Stimulated activated CD8-positive, alpha-beta memory T cell treated with anti-CD3 and anti-CD28 coated beads, Interleukin-15, amount 100 ng/mL, for 4 hours (primary cell): ENCODE measurements around the gene SOX10.

Experiments used
- DNase-seq, 2 donors: peaks; one replicate each; pipeline ENCODE4 v3.0.0-alpha.2; 2020; ENCODE audit warnings: low read depth in 2 of 2

Gene SOX10

GRCh38 chr22:38016182-38017151, 32.1 kb upstream of the SOX10 start:
- DNase-seq: no peak

GRCh38 chr22:38014083-38014482, 29.7 kb upstream of the SOX10 start:
- DNase-seq: no peak

GRCh38 chr22:38012604-38013072, 28.3 kb upstream of the SOX10 start:
- DNase-seq: no peak

DNA sequence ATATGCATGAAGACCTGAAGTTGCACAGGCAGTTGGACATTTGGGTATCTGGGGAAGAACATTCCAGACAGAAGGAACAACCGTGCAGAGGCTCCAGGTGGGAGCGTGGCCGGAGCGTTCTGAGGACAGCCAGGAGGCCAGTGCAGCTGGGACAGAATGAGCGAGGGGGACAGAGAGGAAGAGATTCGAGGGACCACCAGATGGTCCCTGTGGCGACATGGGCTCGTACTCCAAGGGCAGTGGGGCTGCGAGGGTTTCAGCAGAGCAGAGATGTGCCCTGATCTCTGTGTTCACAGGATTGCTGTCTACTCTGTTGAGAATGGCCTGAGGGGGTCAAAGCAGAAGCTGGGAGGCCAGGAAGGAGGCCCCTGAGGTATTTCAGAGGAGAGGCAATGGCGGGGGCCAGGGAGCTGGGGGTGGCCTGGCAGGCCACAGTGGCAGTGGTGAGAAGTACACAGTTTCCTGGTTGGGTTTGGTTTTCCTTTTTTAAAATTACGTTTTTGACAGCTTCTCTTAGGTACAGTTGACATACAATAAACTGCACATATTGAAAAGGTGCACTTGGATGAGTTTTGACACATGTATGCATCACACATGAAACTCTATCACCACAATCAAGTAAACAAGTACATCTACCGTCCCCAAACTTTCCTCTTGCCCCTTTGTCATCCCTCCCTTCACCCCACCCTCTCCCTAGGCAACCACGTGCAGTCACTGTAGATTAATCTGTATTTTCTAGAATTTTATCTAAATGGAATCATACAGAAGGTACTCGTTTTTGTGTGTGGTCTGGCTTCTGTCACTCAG, 24.8 kb upstream of the SOX10 start:
- DNase-seq: no peak

GRCh38 chr22:38007330-38007902, 23.1 kb upstream of the SOX10 start:
- no peak for DNase-seq

DNA sequence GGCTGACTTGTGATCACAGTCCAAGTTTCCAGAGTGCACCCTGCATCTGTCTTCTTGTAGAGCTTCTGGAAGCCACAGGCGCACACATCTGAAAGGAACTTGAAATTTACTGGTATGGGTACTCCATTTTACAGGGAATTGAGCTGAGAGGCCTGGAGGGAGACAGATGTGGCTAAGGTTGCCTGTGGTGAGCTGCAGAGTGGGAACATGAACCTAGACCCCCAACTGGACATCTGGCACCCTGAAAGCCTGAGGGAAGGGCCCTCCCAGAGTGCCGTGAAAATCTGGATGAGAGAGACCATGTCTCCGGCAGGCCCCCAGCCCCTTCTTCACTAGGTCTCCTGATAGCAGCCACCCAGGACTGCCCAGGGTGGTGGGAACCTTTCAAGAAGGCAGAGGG, 22.6 kb upstream of the SOX10 start:
- DNase-seq: no peak

DNA sequence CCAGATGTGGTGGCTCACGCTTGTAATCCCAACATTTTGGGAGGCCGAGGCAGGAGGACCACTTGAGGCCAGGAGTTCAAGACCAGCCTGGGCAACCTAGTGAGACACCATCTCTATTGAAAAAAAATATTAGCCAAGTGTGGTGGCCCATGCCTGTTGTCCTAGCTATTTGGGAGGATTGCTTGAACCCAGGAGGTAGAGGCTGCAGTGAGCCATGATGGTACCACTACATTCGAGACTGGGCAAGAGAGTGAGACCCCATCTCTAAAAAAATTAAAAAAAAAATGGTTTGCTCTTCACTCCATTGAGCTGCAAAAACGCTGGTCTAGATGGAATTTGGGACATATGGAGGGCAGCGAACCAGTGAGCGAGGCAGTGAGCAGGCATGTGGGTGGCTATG, 21.6 kb upstream of the SOX10 start:
- no peak for DNase-seq

DNA sequence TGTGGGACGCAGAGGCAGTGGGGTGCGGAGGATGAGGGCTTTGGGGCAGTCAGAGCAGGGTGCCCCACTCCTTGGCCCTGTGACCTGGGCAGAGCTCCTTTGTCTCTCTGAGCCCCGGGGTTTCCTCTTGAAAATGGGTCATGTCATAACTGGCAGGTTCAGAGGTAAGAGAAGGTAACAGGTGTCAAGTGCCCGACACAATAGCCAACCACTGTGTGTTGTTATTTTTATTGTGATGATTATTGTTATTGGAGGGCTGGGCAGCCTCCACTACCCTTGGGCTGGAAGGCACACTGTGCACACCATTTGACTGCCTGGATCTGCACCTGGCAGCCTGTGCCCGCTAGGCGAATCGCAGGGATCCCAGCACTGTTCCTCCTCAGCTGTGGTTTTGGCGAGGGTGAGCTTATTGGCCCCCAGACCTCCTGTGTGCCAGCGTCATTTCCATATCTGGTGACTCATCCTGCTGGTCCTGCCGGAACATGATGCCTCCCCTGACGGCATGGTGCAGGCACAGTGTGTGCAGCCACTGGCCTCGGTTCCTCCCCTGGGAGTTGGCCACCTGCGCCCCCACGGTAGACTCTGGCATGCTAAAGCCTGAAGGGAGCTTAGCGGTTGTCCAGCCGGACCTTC, 15.4 kb upstream of the SOX10 start:
- no peak for DNase-seq

DNA sequence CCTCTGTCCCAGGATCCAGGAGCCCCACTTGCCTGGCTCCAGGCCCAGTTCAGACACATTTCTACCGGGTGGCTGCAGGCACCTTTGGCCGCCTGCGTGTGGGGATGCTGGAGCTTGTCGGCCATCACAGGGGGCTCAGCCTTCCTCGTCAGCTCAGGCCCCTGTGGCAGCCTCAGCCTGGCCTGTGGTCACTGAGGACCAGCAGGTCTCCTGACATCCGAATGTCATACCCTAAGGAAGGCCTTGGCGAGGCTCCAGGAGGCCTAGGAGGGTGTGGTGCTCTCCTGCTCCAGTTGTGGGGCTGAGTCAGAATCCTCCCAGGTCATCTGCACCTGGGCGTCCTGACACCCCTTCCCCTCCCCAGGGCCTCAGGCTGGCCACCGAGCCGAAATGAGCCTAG, 14.9 kb upstream of the SOX10 start:
- no peak for DNase-seq

DNA sequence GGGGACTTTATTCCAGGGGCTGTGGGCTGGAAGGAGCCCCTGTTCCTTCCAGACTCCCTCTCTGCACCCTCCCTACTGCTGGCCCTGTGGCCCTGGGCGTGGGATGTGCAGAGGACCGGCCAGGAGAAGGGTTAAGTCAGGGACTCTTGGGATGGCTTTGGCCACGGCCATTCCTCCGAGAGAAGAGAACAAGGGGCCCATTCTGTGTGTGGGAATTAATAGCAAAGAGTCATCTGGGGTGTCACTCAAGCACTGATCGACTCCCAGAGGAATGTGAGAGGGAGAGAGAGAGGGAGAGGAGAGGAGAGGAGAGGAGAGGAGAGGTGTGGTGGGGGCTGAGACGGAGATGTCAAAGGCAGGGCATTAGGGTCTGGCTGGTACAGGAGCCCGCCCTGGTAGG, 14.2 kb upstream of the SOX10 start:
- DNase-seq: no peak

GRCh38 chr22:37996515-37997246, 12.3 kb upstream of the SOX10 start:
- DNase-seq: no peak

DNA sequence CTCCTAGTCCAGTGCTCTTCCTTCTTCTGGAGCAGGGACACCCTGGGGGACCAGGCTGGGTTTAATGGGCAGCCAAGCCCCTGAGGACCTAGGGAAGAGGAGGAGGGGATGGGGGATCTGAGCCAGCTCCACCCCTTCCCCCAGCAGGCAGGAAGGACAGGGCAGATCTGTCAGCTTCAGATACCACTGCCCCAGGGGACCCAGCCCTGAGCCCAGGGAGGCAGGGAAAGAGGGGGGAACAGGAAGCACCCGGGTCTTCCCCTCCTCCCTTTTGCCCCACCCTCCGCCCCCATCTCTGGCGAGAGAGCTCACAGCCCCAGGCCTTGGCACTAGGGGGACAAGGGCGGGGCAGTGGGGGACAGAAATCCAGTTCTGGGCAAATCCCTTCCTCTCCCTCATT, 11.7 kb upstream of the SOX10 start:
- no peak for DNase-seq

DNA sequence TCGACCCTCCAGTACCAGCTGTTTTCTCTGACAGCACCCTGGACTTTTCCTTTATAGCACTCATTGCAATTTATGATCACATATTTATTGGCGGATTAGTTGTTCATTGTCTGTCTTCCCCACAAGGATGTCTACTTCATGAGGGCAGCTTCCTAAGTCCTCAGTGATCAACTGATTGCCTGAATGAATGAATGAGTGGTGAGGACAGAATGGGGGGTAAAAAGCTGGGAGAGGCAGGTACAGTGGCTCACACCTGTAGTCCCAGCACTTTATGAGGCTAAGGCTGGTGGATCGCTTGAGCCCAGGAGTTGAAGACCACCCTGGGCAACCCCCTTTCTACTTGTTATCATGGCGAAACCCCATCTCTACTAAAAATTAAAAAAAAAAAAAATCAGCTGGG, 11.1 kb upstream of the SOX10 start:
- DNase-seq: no peak

- no peak for DNase-seq
Observed at GRCh38 chr22:37994982-37995381, 10.6 kb upstream of the SOX10 start.

GRCh38 chr22:37994049-37994448, 9.7 kb upstream of the SOX10 start:
- peak in 1 of 2 donors; percentile 6 for DNase-seq

- DNase-seq: no peak
Observed at GRCh38 chr22:37991731-37992442, 7.5 kb upstream of the SOX10 start.

GRCh38 chr22:37990862-37991261, 6.5 kb upstream of the SOX10 start:
- DNase-seq: no peak

DNA sequence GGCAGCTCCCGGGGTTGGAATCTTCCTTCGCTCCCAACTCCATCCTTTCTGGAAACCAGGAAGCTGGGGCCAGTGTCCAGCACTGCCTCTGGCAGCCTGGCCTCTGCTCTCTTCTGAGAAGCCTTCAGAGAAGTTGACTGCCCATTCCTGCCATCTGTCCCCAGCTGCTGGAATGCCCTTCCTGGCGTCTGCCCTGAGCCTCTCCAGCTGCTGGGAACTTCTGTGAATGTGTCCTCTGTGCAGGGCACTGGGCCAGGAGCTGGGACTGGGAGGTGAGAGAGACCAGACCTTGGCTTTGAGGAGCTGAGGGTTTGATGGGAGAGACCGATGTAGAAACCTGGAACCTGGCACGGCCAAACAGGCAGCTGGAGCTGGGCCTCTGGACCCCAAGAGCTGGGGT, 5.9 kb upstream of the SOX10 start:
- no peak for DNase-seq

DNA sequence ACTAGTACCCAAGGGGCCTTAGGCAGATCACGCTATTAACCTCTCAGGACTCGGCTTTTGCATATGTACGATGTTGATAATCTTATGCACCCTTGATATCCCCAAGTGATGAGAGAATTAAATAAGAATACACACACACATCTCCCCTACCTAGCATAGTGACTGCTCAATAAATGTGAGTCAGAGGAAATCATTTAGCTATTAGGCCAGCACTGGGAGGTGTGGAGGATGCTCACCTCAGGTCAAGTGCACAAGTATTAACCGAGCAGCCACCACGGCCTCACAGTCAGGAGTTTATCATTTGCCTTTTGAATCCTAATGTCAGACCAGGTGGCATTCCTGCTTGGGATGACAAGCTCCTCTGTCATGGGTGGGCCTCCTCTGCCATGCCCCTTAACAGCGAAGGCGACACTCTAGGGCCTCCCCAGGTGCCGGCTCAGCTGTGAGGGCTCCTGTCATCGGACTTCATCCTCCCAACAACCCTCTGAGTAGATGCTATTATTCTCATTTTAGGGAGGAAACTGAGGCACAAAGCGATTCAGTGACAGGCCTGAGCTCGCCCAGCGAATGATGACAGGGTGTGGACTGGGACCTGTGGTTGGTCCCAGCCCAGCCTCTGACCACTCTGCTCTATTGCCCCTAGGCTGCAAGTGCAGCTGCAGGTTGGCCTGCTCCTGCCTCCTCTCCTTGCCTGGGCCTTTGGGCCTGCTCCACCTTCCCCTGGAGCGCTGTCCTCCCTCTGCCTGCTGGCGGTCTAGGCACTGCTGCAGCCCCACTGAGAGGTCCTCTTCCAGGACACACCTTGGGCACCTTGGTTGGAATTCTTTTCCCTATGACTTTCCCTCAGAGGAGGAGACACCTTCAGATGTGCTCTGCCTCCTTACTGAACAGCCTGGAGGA, 5.0 kb upstream of the SOX10 start:
- DNase-seq: no peak

GRCh38 chr22:37986371-37986770, 2.0 kb upstream of the SOX10 start:
- no peak for DNase-seq
